Stimulated activated naive CD8-positive, alpha-beta T cell treated with anti-CD3 and anti-CD28 coated beads, Interleukin-15, amount 100 ng/mL, for 72 hours (primary cell): Measurements from ENCODE around the gene PCGF3.
A peak's percentile ranks its signal among the peaks of the same experiment; 100 is the strongest.

ENCODE experiments used
- ATAC-seq: fragments of 150-1000 bp; cut with Tn5 transposase; 2 replicates; pipeline ENCODE4 v1.10.0; 2021; ENCODE audit warnings: mild to moderate bottlenecking, moderate library complexity
- DNase-seq, 2 donors: peaks; one replicate each; pipeline ENCODE4 v3.0.0; 2021 to 2022
- H3K27ac Mint-ChIP-seq, 2 donors: one replicate each; pipeline ENCODE4 v1.8.0; 2022; ENCODE audit warnings: mild to moderate bottlenecking in 2 of 2, mixed read lengths in 2 of 2, moderate library complexity in 2 of 2
- H3K27me3 Mint-ChIP-seq: one replicate; pipeline ENCODE4 v1.8.0; 2022; ENCODE audit warnings: mixed read lengths
- H3K4me1 Mint-ChIP-seq: one replicate; pipeline ENCODE4 v1.8.0; 2022; ENCODE audit warnings: mild to moderate bottlenecking, mixed read lengths
- H3K4me3 Mint-ChIP-seq, 2 donors: one replicate each; pipeline ENCODE4 v1.8.0; 2022; ENCODE audit warnings: mild to moderate bottlenecking in 2 of 2, mixed read lengths in 2 of 2, moderate library complexity in 1 of 2
- H3K9me3 Mint-ChIP-seq, 2 donors: one replicate each; pipeline ENCODE4 v1.8.0; 2022; ENCODE audit warnings: mixed read lengths in 2 of 2

Gene PCGF3

GRCh38 chr4:677431-678293, 28.0 kb upstream of the PCGF3 start:
- H3K4me3 Mint-ChIP-seq: no peak overlapping the region
- peaks cover 2% of the 10 kb centered on the region for H3K27me3 Mint-ChIP-seq
- DNase-seq: no peak
- H3K27ac Mint-ChIP-seq: no peak overlapping the region
- ATAC-seq: no peak
- peaks cover 48% of the 10 kb centered on the region for H3K4me1 Mint-ChIP-seq
- no peaks in the 10 kb centered on the region for H3K9me3 Mint-ChIP-seq

DNA sequence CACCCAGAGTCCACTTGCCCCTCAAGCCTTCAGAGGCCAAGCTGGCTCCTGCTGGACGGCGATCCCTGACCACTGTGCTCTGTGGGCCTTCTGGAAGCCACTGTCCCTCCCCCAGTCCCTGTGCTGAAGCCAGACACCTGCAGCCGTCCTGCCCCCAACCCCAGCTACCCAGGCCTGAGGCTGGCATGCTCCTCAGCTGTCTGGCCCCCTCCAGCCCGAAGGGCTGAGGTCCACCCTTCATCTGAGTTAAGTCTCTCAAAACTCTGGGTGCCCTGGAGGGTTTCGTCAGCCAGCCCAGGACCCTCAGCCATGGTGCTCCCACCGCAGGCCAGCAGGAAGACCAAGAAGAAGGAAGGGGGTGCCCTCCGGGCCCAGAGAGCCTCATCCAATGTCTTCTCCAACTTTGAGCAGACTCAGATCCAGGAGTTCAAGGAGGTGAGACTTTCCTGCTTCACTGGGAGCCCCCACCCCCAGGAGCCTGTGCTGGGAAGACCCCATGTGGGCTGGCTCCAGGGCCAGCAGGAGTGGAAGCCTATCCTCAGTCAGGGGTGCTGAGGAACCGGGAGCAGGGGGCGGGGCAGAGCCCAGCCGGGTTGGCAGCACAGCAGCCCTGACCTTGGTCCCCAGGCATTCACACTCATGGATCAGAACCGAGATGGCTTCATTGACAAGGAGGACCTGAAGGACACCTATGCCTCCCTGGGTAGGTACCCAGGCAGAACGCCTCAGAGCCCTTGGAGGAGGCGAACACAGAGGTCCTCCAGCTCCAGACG, 27.1 kb upstream of the PCGF3 start:
- Mint-ChIP-seq H3K4me1 (peaks cover 49% of the 10 kb centered on the region), H3K27ac (no peak overlapping the region), H3K27me3 (peaks cover 6% of the 10 kb centered on the region), H3K4me3 (no peak overlapping the region), H3K9me3 (no peaks in the 10 kb centered on the region)
- ATAC-seq (no peak), DNase-seq (no peak)

DNA sequence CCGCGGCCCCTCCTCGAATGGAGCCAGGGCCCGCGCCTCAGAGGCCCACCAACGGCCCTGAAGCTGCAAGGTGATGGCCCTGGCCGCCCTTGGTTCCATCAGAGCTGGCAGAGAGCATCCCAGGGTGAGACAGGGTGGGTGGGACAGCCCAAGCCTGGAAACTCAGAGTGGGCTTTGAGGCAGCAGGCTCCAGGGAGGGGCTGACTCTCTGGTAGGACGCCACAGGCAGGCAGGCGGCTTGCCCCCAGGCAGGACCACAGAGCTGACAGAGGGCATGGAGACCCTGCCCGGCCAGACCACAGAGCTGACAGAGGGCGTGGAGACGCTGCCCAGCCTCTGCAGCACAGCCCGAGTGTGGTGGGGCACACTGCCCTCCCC, 26.5 kb upstream of the PCGF3 start:
- no peak for DNase-seq
- Mint-ChIP-seq H3K9me3 (no peaks in the 10 kb centered on the region), H3K27me3 (peaks cover 6% of the 10 kb centered on the region), H3K4me1 (peaks cover 54% of the 10 kb centered on the region), H3K27ac (no peak overlapping the region), H3K4me3 (no peak overlapping the region)
- ATAC-seq: no peak

DNA sequence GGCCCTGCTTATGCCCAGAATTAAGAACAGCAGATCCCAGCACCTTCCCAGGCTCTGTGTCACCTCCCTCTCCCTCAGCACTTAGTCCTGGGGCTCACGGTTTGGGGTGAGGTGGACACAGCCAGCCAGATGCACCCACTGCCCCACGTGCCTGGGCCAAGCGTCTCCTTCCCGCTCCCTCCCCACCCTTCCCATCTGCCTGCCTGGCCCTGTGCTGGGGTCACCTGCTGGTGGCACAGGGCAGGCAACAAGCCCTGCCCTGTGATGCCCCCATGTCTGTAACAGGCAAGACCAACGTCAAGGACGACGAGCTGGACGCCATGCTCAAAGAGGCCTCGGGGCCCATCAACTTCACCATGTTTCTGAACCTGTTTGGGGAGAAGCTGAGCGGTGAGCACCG, 26.0 kb upstream of the PCGF3 start:
- DNase-seq (no peak), ATAC-seq (no peak)
- peaks cover 6% of the 10 kb centered on the region for H3K27me3 Mint-ChIP-seq
- H3K27ac Mint-ChIP-seq: peak overlapping the region in 1 of 2 donors; percentile 66
- peaks cover 54% of the 10 kb centered on the region for H3K4me1 Mint-ChIP-seq
- no peaks in the 10 kb centered on the region for H3K9me3 Mint-ChIP-seq
- peak overlapping the region; percentile 8 to 29 for H3K4me3 Mint-ChIP-seq

DNA sequence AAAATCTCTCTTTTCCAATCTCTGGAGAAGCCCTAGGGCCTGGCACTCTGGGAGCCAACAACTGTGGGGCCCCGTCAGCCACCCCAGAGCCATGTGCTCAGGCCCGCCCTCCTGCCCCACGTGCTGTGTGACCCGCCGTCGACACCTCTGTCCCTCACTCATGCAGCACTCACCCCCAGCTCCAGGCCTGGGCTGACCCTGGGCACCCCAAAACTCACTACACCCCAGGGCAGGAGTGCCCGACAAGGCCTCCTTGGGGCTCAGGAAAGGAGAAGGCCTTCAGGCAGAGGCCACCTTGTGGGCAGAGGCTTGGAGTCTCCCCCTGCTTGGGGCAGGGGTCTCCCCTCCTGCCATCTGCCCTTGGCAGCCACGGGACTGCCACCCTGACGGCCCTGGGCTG, 25.5 kb upstream of the PCGF3 start:
- H3K4me1 Mint-ChIP-seq: peaks cover 53% of the 10 kb centered on the region
- no peaks in the 10 kb centered on the region for H3K9me3 Mint-ChIP-seq
- H3K27me3 Mint-ChIP-seq: peaks cover 10% of the 10 kb centered on the region
- no peak for ATAC-seq
- H3K27ac Mint-ChIP-seq: peak overlapping the region in 1 of 2 donors; percentile 66
- no peak for DNase-seq
- H3K4me3 Mint-ChIP-seq: peak overlapping the region; percentile 67 to 76

GRCh38 chr4:680551-680927, 25.1 kb upstream of the PCGF3 start:
- peaks cover 15% of the 10 kb centered on the region for H3K27me3 Mint-ChIP-seq
- no peaks in the 10 kb centered on the region for H3K9me3 Mint-ChIP-seq
- H3K4me3 Mint-ChIP-seq: peak overlapping the region; percentile 67 to 76
- H3K27ac Mint-ChIP-seq: peak overlapping the region; percentile 42 to 46
- DNase-seq (peak in 1 of 2 donors; percentile 40), ATAC-seq (peak; percentile 31)
- peaks cover 49% of the 10 kb centered on the region for H3K4me1 Mint-ChIP-seq

GRCh38 chr4:680928-681645, 24.5 kb upstream of the PCGF3 start:
- Mint-ChIP-seq H3K4me3 (peak overlapping the region; percentile 67 to 76), H3K9me3 (no peaks in the 10 kb centered on the region), H3K27me3 (peaks cover 17% of the 10 kb centered on the region), H3K4me1 (peaks cover 43% of the 10 kb centered on the region), H3K27ac (peak overlapping the region; percentile 34 to 46)
- peak; percentile 60 to 75 for DNase-seq
- peak; percentile 68 for ATAC-seq

DNA sequence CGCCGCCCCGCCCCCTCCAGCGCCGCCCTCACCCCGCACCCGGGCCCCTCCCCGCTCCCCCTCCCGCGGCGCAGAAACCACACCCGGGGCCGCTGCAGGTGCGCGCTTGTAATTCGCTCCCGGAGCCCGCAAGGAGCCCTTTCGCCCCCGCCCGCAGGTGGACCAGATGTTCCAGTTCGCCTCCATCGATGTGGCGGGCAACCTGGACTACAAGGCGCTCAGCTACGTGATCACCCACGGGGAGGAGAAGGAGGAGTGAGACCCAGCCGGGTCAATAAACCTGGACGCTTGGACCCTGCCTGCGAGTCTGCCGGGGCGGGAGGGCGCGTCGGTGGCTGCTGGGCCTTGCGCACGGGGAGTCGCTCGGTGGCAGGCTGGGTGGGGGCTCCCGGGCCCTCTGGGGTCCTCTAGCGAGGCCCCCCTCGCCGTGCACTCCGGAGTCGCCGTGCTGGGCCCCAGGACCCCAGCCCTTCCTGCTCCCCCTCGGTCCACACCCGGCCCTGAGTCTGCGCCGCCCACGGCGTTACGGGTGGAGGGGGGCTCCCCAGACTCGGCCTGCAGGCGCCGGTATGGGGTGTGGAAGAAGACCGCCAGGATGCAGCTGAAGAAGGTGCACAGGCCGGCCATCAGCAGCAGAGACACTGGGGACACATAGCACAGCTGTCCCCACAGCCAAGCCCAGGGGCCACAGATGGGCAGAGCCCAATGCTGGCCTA, 23.7 kb upstream of the PCGF3 start:
- Mint-ChIP-seq H3K4me1 (peaks cover 35% of the 10 kb centered on the region), H3K4me3 (peak overlapping the region; percentile 45 to 50), H3K9me3 (no peaks in the 10 kb centered on the region), H3K27ac (no peak overlapping the region), H3K27me3 (peaks cover 17% of the 10 kb centered on the region)
- peak; percentile 3 for ATAC-seq
- peak in 1 of 2 donors; percentile 54 for DNase-seq

- no peaks in the 10 kb centered on the region for H3K9me3 Mint-ChIP-seq
- peak overlapping the region in 1 of 2 donors; percentile 18 for H3K4me3 Mint-ChIP-seq
- DNase-seq (no peak), ATAC-seq (no peak)
- H3K27ac Mint-ChIP-seq: peak overlapping the region in 1 of 2 donors; percentile 86
- peaks cover 21% of the 10 kb centered on the region for H3K27me3 Mint-ChIP-seq
- H3K4me1 Mint-ChIP-seq: peaks cover 28% of the 10 kb centered on the region
Observed at GRCh38 chr4:682490-683172, 23.0 kb upstream of the PCGF3 start.

DNA sequence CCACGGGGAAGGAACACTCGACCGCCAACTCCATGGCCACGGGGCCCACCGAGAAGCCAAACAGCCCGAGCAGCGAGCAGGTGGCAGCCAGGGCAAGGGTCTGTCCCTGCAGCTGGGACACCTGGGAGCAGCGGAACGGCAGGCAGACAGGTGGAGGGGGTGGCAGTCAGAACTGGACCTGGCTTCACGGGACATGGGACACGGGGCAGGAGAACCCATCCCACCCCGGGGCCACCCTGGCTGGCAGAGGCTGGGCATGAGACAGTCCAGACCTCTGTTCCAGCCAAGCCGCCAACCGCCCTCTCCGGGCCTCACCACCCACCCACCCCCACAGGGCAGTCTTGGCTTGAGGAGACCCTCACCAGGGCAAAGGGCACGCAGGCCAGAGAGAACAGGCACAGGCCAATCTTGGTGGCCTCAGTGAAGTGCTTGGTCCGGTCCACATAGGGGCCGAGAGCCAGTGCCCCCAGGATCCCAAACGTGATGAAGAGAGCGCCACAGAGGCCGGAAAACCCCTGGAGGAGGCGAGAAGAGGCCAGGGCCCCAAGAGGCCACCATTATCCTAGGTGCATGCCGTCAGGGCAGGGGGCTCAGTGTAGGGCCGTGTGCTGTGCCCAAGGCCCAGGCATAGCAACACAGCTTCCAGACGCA, 22.3 kb upstream of the PCGF3 start:
- ATAC-seq: peak; percentile 6

GRCh38 chr4:683982-684622, 21.5 kb upstream of the PCGF3 start:
- Mint-ChIP-seq H3K27me3 (peaks cover 31% of the 10 kb centered on the region), H3K4me3 (no peak overlapping the region), H3K9me3 (no peaks in the 10 kb centered on the region), H3K27ac (no peak overlapping the region), H3K4me1 (peaks cover 30% of the 10 kb centered on the region)
- DNase-seq: peak in 1 of 2 donors; percentile 53
- ATAC-seq: peak; percentile 29

More for the DNA sequence above, 22.3 kb upstream of the PCGF3 start:
- DNase-seq: no peak
- no peak overlapping the region for H3K4me3 Mint-ChIP-seq
- H3K9me3 Mint-ChIP-seq: no peaks in the 10 kb centered on the region
- H3K27ac Mint-ChIP-seq: no peak overlapping the region
- H3K4me1 Mint-ChIP-seq: peaks cover 26% of the 10 kb centered on the region
- peaks cover 28% of the 10 kb centered on the region for H3K27me3 Mint-ChIP-seq

DNA sequence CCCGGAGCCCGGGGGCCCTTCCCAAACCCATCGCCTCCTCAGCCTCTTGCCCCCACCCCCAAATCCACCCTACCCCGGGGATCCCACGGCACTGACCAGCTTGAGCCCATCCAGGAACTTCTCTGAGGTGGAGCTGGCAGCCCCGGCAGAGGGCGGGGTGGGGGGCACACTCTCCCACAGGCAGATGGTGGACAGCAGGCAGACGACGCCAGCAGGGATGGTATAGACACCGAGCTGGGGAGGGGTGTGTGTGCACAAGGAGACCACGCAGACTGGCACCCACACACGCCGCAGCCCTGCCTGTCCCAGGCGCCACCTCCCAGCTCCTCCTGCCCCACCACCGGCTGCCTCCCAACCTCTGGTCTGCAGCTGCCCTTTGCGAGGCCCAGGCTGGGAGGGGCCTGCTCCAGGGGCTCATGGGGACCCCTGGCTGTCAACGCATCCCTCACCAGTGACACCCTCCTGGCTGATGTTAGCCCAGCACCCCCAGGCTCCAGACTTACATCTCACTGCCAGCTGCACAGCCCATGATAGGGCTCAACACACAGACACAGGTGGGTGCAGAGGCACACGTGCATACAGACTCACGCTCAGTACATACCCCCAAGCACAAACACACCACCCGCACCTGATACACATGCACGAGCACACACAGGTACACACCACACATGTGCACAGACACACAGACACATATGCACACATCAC, 20.9 kb upstream of the PCGF3 start:
- Mint-ChIP-seq H3K27ac (no peak overlapping the region), H3K9me3 (no peaks in the 10 kb centered on the region), H3K27me3 (peaks cover 31% of the 10 kb centered on the region), H3K4me3 (no peak overlapping the region), H3K4me1 (peaks cover 30% of the 10 kb centered on the region)
- DNase-seq: no peak
- ATAC-seq: no peak

GRCh38 chr4:685679-686412, 19.8 kb upstream of the PCGF3 start:
- H3K4me3 Mint-ChIP-seq: no peak overlapping the region
- H3K9me3 Mint-ChIP-seq: no peaks in the 10 kb centered on the region
- H3K4me1 Mint-ChIP-seq: peaks cover 22% of the 10 kb centered on the region
- DNase-seq: no peak
- no peak for ATAC-seq
- H3K27me3 Mint-ChIP-seq: peaks cover 41% of the 10 kb centered on the region
- H3K27ac Mint-ChIP-seq: no peak overlapping the region
